OCI-LY3 (cell line): Measurements from ENCODE around the gene RARRES2.

Experiments
- H2AFZ ChIP-seq: fragments of 200-600, 300-600 bp; shearing (Covaris generic); 2 replicates; pipeline ENCODE4 v1.6.0; 2014; ENCODE audit warnings: antibody characterized with exemption, low read depth, low read length
- H3K27ac ChIP-seq: fragments of 200-600, 300-600 bp; sonication (generic); 2 replicates; pipeline ENCODE4 v1.5.1; 2014; ENCODE audit warnings: mild to moderate bottlenecking, low read length, moderate library complexity, mixed read lengths
- H3K27me3 ChIP-seq: fragments of 200-600, 300-600 bp; sonication (generic); 2 replicates; pipeline ENCODE4 v1.6.1; 2014; ENCODE audit warnings: low read depth, low read length, mixed read lengths
- H3K36me3 ChIP-seq: fragments of 200-600, 300-600 bp; sonication (generic); replicated peaks from 2 replicates; pipeline ENCODE3; 2014; ENCODE audit warnings: low read depth, low read length, mixed read lengths
- H3K4me1 ChIP-seq: fragments of 300-600, 200-600 bp; sonication (generic); 2 replicates; pipeline ENCODE4 v1.6.1; 2014; ENCODE audit warnings: low read length, mixed read lengths
- H3K4me2 ChIP-seq: fragments of 200-600, 300-600 bp; sonication (generic); 2 replicates; pipeline ENCODE4 v1.6.1; 2014; ENCODE audit warnings: low read length, mixed read lengths
- H3K4me3 ChIP-seq: fragments of 300-600, 200-600 bp; sonication (generic); 2 replicates; pipeline ENCODE4 v1.5.1; 2014; ENCODE audit warnings: antibody characterized with exemption, mild to moderate bottlenecking, low read length, moderate library complexity
- H3K79me2 ChIP-seq: fragments of 300-600, 200-600 bp; shearing (Covaris generic); 2 replicates; pipeline ENCODE4 v1.6.1; 2014; ENCODE audit warnings: mild to moderate bottlenecking, low read length, mixed read lengths
- H3K9ac ChIP-seq: fragments of 300-600, 200-600 bp; shearing (Covaris generic); 2 replicates; pipeline ENCODE4 v1.6.0; 2014; ENCODE audit warnings: mild to moderate bottlenecking, low read length, moderate library complexity
- H3K9me3 ChIP-seq: fragments of 200-600, 300-600 bp; shearing (Covaris generic); 2 replicates; pipeline ENCODE4 v1.6.1; 2014; ENCODE audit warnings: low read length, mixed read lengths; ENCODE audit not compliant: insufficient read depth
- H4K20me1 ChIP-seq: fragments of 200-600, 300-600 bp; sonication (generic); 2 replicates; pipeline ENCODE4 v1.6.1; 2016; ENCODE audit warnings: low read length, mixed read lengths; ENCODE audit not compliant: insufficient read depth
- CTCF ChIP-seq: fragments of 200-600, 300-600 bp; sonication (generic); IDR thresholded peaks from 2 replicates; pipeline ENCODE4 v1.5.1; 2014; ENCODE audit warnings: antibody characterized with exemption, low read length, low read depth
- EZH2phosphoT487 ChIP-seq: fragments of 200-600 bp; shearing (Covaris generic); IDR thresholded peaks from 2 replicates; pipeline ENCODE4 v1.6.1; 2018; ENCODE audit warnings: antibody characterized with exemption, mixed run types, low read depth

The RARRES2 gene

GRCh38 chr7:150335774-150336112, 5.7 kb downstream of the RARRES2 start:
- H3K4me1 ChIP-seq: no peaks in the 10 kb centered on the region
- H3K27me3 ChIP-seq: no peaks in the 10 kb centered on the region
- no peaks in the 10 kb centered on the region for H3K9me3 ChIP-seq
- H2AFZ ChIP-seq: no peak overlapping the region
- H3K9ac ChIP-seq: no peak overlapping the region
- no peaks in the 10 kb centered on the region for H3K79me2 ChIP-seq
- H3K36me3 ChIP-seq: peaks cover 9% of the 10 kb centered on the region
- H3K4me2 ChIP-seq: no peak overlapping the region
- TF ChIP-seq CTCF (no peak), EZH2phosphoT487 (no peak)
- H4K20me1 ChIP-seq: no peaks in the 10 kb centered on the region
- no peak overlapping the region for H3K27ac ChIP-seq
- no peak overlapping the region for H3K4me3 ChIP-seq

GRCh38 chr7:150335108-150335773, 6.2 kb downstream of the RARRES2 start:
- Histone ChIP-seq H3K27ac (no peak overlapping the region), H3K27me3 (no peaks in the 10 kb centered on the region), H3K4me3 (no peak overlapping the region), H3K36me3 (peaks cover 10% of the 10 kb centered on the region), H3K9ac (no peak overlapping the region), H2AFZ (no peak overlapping the region), H3K4me2 (no peak overlapping the region), H3K79me2 (no peaks in the 10 kb centered on the region), H3K9me3 (no peaks in the 10 kb centered on the region), H3K4me1 (no peaks in the 10 kb centered on the region), H4K20me1 (no peaks in the 10 kb centered on the region)
- TF ChIP-seq CTCF: no peak
- no peak for TF ChIP-seq EZH2phosphoT487

- H4K20me1 ChIP-seq: no peaks in the 10 kb centered on the region
- no peaks in the 10 kb centered on the region for H3K9me3 ChIP-seq
- no peak overlapping the region for H3K4me3 ChIP-seq
- no peak overlapping the region for H3K27ac ChIP-seq
- H2AFZ ChIP-seq: no peak overlapping the region
- no peaks in the 10 kb centered on the region for H3K27me3 ChIP-seq
- no peaks in the 10 kb centered on the region for H3K79me2 ChIP-seq
- H3K4me1 ChIP-seq: no peaks in the 10 kb centered on the region
- H3K9ac ChIP-seq: no peak overlapping the region
- TF ChIP-seq EZH2phosphoT487 (no peak), CTCF (no peak)
- peaks cover 10% of the 10 kb centered on the region for H3K36me3 ChIP-seq
- no peak overlapping the region for H3K4me2 ChIP-seq
Observed at GRCh38 chr7:150334108-150334507, 7.3 kb downstream of the RARRES2 start.

GRCh38 chr7:150333659-150334058, 7.8 kb downstream of the RARRES2 start:
- H3K4me2 ChIP-seq: no peak overlapping the region
- H3K4me3 ChIP-seq: no peak overlapping the region
- H3K27me3 ChIP-seq: no peaks in the 10 kb centered on the region
- no peak for TF ChIP-seq EZH2phosphoT487
- no peaks in the 10 kb centered on the region for H4K20me1 ChIP-seq
- peaks cover 10% of the 10 kb centered on the region for H3K36me3 ChIP-seq
- no peak overlapping the region for H3K27ac ChIP-seq
- no peaks in the 10 kb centered on the region for H3K4me1 ChIP-seq
- H3K9me3 ChIP-seq: no peaks in the 10 kb centered on the region
- no peaks in the 10 kb centered on the region for H3K79me2 ChIP-seq
- no peak overlapping the region for H3K9ac ChIP-seq
- H2AFZ ChIP-seq: no peak overlapping the region
